Right lobe of liver (tissue), 6 donors: ENCODE measurements around the gene PRKN. TPM values are rescaled to one million over a fixed set of nuclear protein-coding genes. Genes with fewer than 3 reads are reported as not detected.

Experiments used
- ATAC-seq, 4 donors: fragments of 200-7000 bp; cut with Tn5 transposase; one replicate each; pipeline ENCODE4 v1.9.1; 2020; ENCODE audit warnings: mild to moderate bottlenecking in 4 of 4, moderate library complexity in 4 of 4
- DNase-seq, 3 donors: peaks; one replicate each; pipeline ENCODE4 v3.0.0-alpha.2; 2020
- H3K27ac ChIP-seq, 3 donors: fragments of 200-600 bp; one replicate each; pipeline ENCODE4 v1.8.0; 2022
- H3K27me3 ChIP-seq, 2 donors: fragments of 200-600 bp; one replicate each; pipeline ENCODE4 v1.8.0; 2022
- H3K36me3 ChIP-seq, 4 donors: fragments of 200-600 bp; sonication (generic) in 1 of 4; one replicate each; pipeline versions ENCODE4 v1.5.1 to v1.8.0; 2017 to 2022; ENCODE audit warnings: control low read depth in 1 of 4
- H3K4me1 ChIP-seq, 4 donors: fragments of 200-600 bp; sonication (generic) in 1 of 4; one replicate each; pipeline versions ENCODE4 v1.5.1 to v1.8.0; 2017 to 2022; ENCODE audit warnings: control low read depth in 1 of 4
- H3K4me3 ChIP-seq, 3 donors: fragments of 200-600 bp; one replicate each; pipeline ENCODE4 v1.8.0; 2022
- H3K9me3 ChIP-seq, 4 donors: fragments of 200-600 bp; sonication (generic) in 1 of 4; one replicate each; pipeline versions ENCODE4 v1.5.1 to v1.8.0; 2017 to 2022; ENCODE audit warnings: control low read depth in 1 of 4
- POLR2A ChIP-seq: fragments of 450-650 bp; IDR thresholded peaks from one replicate; pipeline ENCODE4 v1.6.1; 2017; ENCODE audit warnings: antibody characterized with exemption, mild to moderate bottlenecking
- WGBS: methylation state at CpG from one replicate; pipeline ENCODE4 v1.1.6; 2018; ENCODE audit warnings: low coverage, low lambda C conversion rate; ENCODE audit not compliant: insufficient coverage; ENCODE audit errors: missing lambda C conversion rate; 5-methylcytosine and 5-hydroxymethylcytosine counted together
- intact Hi-C, 2 donors: fragments of 100-400 bp; cut with DNase I; formaldehyde crosslinking; loops; one replicate each; pipeline versions ENCODE4 v1.11.2 to v1.14.1; 2022
- total RNA-seq, 6 experiments: library from RNA; depleted of rRNA in 2 of 6; stranded (reverse); fragments of >200 nt in 2 of 6; fragmentation: NEBNext Ultra II Directional in 3 of 6; extraction: Animal tissue kit (Norgen Biotek cat#: 25700) in 3 of 6; gene quantifications; one replicate each; pipeline versions ENCODE4 v1.1.0 to v1.2.4, GENCODE V29; 2016 to 2023
- TF ChIP-seq, protein P1 (sequence below), 4 donors: fragments of 200-600 bp in 3 of 4; fragments of 450-650 bp in 1 of 4; IDR thresholded peaks; one replicate each; pipeline versions ENCODE4 v1.5.1 to v1.8.0; 2016 to 2022; ENCODE audit warnings: antibody characterized with exemption in 4 of 4, mild to moderate bottlenecking in 2 of 4
- donor health status: DM: no; HTN: yes; CAD: no.
- donor health status: DM: no; HTN: no; CAD: no.
- donor health status: DM: no; HTN: no; CAD: no.
- donor health status: DM: no; HTN: yes; CAD: no.
- donor health status: DM: no; HTN: yes; CAD: no.

Gene PRKN
- total RNA-seq, 6 experiments from 2014 or later, result 1.1 to 3.7 (median 2.2) TPM

- intact Hi-C loops, result no loop called here
- WGBS, result 56% methylated on average over 6 of the region's 6 CpGs
- Histone ChIP-seq H3K4me3 (no peak overlapping the region), H3K27me3 (no peaks in the 10 kb centered on the region), H3K27ac (no peak overlapping the region), H3K4me1 (no peaks in the 10 kb centered on the region), H3K36me3 (no peaks in the 10 kb centered on the region), H3K9me3 (peaks cover 0 to 4% (median 0%) of the 10 kb centered on the region in 4 donors)
- no peak for DNase-seq
- TF ChIP-seq POLR2A, result no peak
- TF ChIP-seq, protein P1, sequence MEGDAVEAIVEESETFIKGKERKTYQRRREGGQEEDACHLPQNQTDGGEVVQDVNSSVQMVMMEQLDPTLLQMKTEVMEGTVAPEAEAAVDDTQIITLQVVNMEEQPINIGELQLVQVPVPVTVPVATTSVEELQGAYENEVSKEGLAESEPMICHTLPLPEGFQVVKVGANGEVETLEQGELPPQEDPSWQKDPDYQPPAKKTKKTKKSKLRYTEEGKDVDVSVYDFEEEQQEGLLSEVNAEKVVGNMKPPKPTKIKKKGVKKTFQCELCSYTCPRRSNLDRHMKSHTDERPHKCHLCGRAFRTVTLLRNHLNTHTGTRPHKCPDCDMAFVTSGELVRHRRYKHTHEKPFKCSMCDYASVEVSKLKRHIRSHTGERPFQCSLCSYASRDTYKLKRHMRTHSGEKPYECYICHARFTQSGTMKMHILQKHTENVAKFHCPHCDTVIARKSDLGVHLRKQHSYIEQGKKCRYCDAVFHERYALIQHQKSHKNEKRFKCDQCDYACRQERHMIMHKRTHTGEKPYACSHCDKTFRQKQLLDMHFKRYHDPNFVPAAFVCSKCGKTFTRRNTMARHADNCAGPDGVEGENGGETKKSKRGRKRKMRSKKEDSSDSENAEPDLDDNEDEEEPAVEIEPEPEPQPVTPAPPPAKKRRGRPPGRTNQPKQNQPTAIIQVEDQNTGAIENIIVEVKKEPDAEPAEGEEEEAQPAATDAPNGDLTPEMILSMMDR (IDR thresholded peaks at IDR 0.05), result no peak
- ATAC-seq, result peak in 1 of 4 donors; percentile 58
These were observed 1361.9 kb downstream of the PRKN start for GRCh38 chr6:161365633-161366032.

DNA sequence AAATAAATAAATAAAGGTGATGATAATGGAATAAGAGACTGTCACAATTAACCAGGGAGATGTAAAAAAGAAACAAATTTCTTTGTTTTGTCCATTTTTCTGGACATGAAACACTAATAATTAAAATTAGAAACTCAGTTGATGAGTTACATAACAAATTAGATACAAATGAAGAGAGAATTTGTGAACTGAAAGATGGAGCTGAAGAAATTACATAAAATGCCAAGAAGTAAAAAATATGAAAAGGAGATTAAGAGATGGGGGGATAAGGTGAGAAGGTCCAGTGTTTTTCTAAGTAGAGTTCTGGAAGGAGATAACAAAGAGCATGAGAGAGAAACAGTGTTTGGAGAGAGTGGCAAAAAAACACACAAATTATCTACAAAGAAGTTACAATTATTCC is 1364.3 kb downstream of the PRKN start:
- no peaks in the 10 kb centered on the region for H3K4me1 ChIP-seq
- intact Hi-C loops, result no loop called here
- peaks cover 0 to 4% (median 0%) of the 10 kb centered on the region in 4 donors for H3K9me3 ChIP-seq
- no peak overlapping the region for H3K4me3 ChIP-seq
- DNase-seq (no peak), ATAC-seq (no peak)
- no peak overlapping the region for H3K27ac ChIP-seq
- H3K27me3 ChIP-seq, result no peaks in the 10 kb centered on the region
- TF ChIP-seq, protein P1 (IDR thresholded peaks at IDR 0.05), result no peak
- no peak for TF ChIP-seq POLR2A
- no peaks in the 10 kb centered on the region for H3K36me3 ChIP-seq

DNA sequence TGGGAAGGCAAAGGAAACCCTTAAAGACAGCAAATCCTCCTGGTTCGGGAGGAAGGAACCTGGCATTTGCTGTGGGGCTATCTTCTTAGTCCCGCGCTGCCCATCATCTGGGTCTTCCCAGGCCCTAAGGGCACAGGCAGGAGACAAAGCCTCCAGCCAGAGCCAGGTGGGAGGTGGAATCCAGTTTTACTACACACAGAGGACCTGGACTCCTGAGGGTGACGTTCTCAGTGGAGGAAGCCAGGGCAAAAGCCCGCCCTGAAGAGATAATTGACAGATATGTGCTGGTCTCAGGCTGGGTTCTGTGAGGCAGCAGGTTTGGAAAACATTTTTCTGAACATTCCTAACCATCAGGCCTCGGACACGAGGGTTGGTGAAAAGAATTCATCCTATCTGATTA is 1365.3 kb downstream of the PRKN start:
- intact Hi-C loops, result no loop called here

GRCh38 chr6:161361529-161361928 is 1366.0 kb downstream of the PRKN start:
- Histone ChIP-seq H3K4me3 (no peak overlapping the region), H3K27me3 (no peaks in the 10 kb centered on the region), H3K9me3 (peaks cover 0 to 4% (median 0%) of the 10 kb centered on the region in 4 donors), H3K27ac (no peak overlapping the region), H3K4me1 (no peaks in the 10 kb centered on the region), H3K36me3 (no peaks in the 10 kb centered on the region)
- ATAC-seq (no peak), DNase-seq (no peak)
- 63% methylated on average over 3 of the region's 9 CpGs for WGBS
- intact Hi-C loops, result no loop called here
- TF ChIP-seq POLR2A, result no peak
- TF ChIP-seq, protein P1 (IDR thresholded peaks at IDR 0.05), result no peak

More for the DNA sequence above, 1365.3 kb downstream of the PRKN start:
- H3K27ac ChIP-seq, result no peak overlapping the region
- WGBS, result 85% methylated on average over 3 of the region's 7 CpGs
- DNase-seq (no peak), ATAC-seq (no peak)
- TF ChIP-seq, protein P1 (IDR thresholded peaks at IDR 0.05), result no peak
- TF ChIP-seq POLR2A, result no peak
- H3K4me3 ChIP-seq, result no peak overlapping the region
- H3K27me3 ChIP-seq, result no peaks in the 10 kb centered on the region
- peaks cover 0 to 4% (median 0%) of the 10 kb centered on the region in 4 donors for H3K9me3 ChIP-seq
- H3K4me1 ChIP-seq, result no peaks in the 10 kb centered on the region
- no peaks in the 10 kb centered on the region for H3K36me3 ChIP-seq

DNA sequence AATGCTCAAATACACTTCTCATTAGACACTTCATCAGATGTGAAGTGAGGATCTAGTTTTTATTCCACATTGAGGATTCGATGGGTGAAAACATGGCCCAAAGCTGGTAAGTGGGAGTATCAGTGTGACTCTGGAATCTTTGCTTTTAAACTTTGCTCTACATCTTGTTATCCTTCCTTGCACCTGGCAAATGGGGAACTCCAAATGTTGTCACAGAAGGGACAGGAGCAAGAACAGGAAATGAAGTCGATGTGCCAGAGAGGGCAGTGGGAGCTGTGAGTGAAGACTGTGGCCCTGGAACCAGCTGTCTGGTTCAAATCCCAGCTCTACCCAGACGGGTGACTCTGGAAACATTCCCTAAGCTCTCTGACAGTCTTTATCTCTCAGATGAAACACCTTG is 1367.0 kb downstream of the PRKN start:
- WGBS, result 49% methylated on average over 3 of the region's 3 CpGs
- H3K36me3 ChIP-seq, result no peaks in the 10 kb centered on the region
- ATAC-seq, result no peak

More for the DNA sequence above, 1367.0 kb downstream of the PRKN start:
- Histone ChIP-seq H3K27ac (no peak overlapping the region), H3K27me3 (no peaks in the 10 kb centered on the region), H3K4me3 (no peak overlapping the region), H3K4me1 (no peaks in the 10 kb centered on the region), H3K9me3 (peaks cover 0 to 4% (median 0%) of the 10 kb centered on the region in 4 donors)
- TF ChIP-seq, protein P1 (IDR thresholded peaks at IDR 0.05), result no peak
- no peak for TF ChIP-seq POLR2A
- no peak for DNase-seq
- intact Hi-C loops, result no loop called here
